Right atrium auricular region (tissue), 2 donors: ENCODE measurements around the gene DDIAS. TPM values are rescaled to one million over a fixed set of nuclear protein-coding genes. Genes with fewer than 3 reads are reported as not detected.
"Not testable (repeated sequence)": the region's sequence is repeated elsewhere in the genome, so short reads cannot be mapped to it uniquely, and the experiment has no call there.

Experiments used
- DNase-seq: peaks from one replicate; pipeline ENCODE4 v3.0.0-alpha.2; 2019; ENCODE audit warnings: low spot score
- H3K27ac ChIP-seq, 2 donors: fragments of 200-600 bp; sonication (generic); 1 replicate in 1 of 2; 2 replicates in 1 of 2; pipeline ENCODE4 v1.5.1; 2016 to 2019
- H3K27me3 ChIP-seq, 2 donors: fragments of 200-600 bp; sonication (generic); one replicate each; pipeline versions ENCODE4 v1.5.1 to v1.6.0; 2017 to 2019
- H3K36me3 ChIP-seq: fragments of 200-600 bp; sonication (generic); one replicate; pipeline ENCODE4 v1.5.1; 2016
- H3K4me1 ChIP-seq, 2 donors: fragments of 200-600 bp; sonication (generic); one replicate each; pipeline versions ENCODE4 v1.5.1 to v1.6.0; 2017 to 2019
- H3K4me3 ChIP-seq, 2 donors: fragments of 200-600 bp; sonication (generic); 1 replicate in 1 of 2; 2 replicates in 1 of 2; pipeline ENCODE4 v1.5.1; 2017 to 2019; ENCODE audit warnings: mild to moderate bottlenecking in 1 of 2, moderate library complexity in 1 of 2
- H3K9me3 ChIP-seq, 2 donors: fragments of 200-600 bp; sonication (generic); one replicate each; pipeline ENCODE4 v1.5.1; 2019
- total RNA-seq, 2 donors: library from RNA; depleted of rRNA; stranded (reverse); fragments of >200 nt; gene quantifications; one replicate each; pipeline ENCODE4 v1.1.0, GENCODE V29; 2016
- TF ChIP-seq, protein P1 (sequence below), 2 donors: fragments of 200-600 bp; sonication (generic); IDR thresholded peaks; one replicate each; pipeline ENCODE4 v1.5.1; 2019; ENCODE audit warnings: antibody characterized with exemption in 2 of 2

The DDIAS gene
- total RNA-seq, 2 donors from 2014 or later = 0.55 to 2.0 TPM

DNA sequence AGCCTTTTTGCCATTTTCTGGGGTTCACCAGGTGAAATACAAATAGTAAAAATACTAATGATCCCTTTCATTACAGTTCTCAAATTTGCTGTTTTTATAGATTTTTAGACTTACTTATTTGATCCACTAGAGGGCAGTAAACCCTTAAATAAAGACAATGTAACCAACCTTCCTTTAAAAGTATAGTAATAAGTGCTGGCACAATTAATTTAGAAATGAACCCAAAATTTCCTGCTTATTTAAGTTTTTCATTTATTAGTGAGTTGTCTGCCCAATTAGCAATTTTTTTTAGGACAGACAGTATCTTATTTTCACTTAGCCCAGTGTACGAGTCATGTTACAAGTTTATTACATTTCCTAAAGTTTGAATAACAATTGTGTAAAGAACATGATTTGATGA, 4.7 kb downstream of the DDIAS start:
- no peak for DNase-seq
- H3K4me1 ChIP-seq = peaks cover 0 to 8% of the 10 kb centered on the region in 2 donors
- peaks cover 0 to under 1% of the 10 kb centered on the region in 2 donors for H3K9me3 ChIP-seq
- TF ChIP-seq, protein P1, sequence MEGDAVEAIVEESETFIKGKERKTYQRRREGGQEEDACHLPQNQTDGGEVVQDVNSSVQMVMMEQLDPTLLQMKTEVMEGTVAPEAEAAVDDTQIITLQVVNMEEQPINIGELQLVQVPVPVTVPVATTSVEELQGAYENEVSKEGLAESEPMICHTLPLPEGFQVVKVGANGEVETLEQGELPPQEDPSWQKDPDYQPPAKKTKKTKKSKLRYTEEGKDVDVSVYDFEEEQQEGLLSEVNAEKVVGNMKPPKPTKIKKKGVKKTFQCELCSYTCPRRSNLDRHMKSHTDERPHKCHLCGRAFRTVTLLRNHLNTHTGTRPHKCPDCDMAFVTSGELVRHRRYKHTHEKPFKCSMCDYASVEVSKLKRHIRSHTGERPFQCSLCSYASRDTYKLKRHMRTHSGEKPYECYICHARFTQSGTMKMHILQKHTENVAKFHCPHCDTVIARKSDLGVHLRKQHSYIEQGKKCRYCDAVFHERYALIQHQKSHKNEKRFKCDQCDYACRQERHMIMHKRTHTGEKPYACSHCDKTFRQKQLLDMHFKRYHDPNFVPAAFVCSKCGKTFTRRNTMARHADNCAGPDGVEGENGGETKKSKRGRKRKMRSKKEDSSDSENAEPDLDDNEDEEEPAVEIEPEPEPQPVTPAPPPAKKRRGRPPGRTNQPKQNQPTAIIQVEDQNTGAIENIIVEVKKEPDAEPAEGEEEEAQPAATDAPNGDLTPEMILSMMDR (IDR thresholded peaks at IDR 0.05) = peak; percentile 46 to 75
- H3K36me3 ChIP-seq = no peaks in the 10 kb centered on the region
- H3K27ac ChIP-seq = no peak overlapping the region
- H3K27me3 ChIP-seq = no peaks in the 10 kb centered on the region
- H3K4me3 ChIP-seq = no peak overlapping the region

DNA sequence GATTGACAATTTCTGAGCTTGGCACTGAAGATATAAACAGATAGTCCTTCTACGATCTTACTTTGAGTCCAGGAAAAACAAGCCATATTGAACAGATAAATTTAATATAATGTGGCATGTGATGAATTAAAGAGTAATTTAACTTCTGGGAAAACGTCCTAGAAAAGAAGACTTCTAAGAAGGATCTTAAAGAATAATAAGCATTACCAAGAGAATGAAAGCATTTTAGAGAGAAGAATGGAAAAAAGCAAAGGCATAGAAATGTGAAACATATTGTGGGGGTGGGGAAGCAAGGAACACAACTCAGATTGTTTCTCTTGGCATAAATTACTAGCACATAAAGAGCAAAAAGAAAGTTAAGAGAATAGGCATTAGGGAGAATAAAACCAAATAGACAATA, 5.4 kb downstream of the DDIAS start:
- Histone ChIP-seq H3K27me3 (no peaks in the 10 kb centered on the region), H3K9me3 (peaks cover 0 to 7% of the 10 kb centered on the region in 2 donors), H3K27ac (no peak overlapping the region), H3K36me3 (no peaks in the 10 kb centered on the region), H3K4me3 (no peak overlapping the region), H3K4me1 (peaks cover 0 to 4% of the 10 kb centered on the region in 2 donors)
- no peak for DNase-seq
- TF ChIP-seq, protein P1 (IDR thresholded peaks at IDR 0.05) = no peak

DNA sequence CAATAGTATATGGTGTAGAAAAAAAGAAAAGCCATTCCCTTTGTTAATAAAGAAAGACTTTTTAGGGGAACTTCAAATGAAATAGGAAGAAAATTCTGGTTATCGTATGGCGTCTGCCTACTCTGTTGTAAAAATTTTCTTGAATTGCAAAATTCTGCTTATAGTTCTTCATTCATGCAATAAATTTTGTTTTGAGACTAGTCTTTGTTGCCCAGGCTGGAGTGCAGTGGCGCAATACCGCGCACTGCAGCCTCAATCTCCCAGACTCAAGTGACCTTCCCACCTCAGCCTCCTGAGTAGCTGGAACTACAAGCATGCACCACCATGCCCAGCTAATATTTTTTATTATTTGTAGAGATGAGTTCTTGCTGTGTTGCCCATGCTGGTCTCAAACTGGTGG, 5.8 kb downstream of the DDIAS start:
- Histone ChIP-seq H3K4me1 (peaks cover 0 to under 1% of the 10 kb centered on the region in 2 donors), H3K27ac (no peak overlapping the region), H3K36me3 (no peaks in the 10 kb centered on the region), H3K9me3 (peaks cover 0 to 10% of the 10 kb centered on the region in 2 donors), H3K4me3 (no peak overlapping the region), H3K27me3 (no peaks in the 10 kb centered on the region)
- DNase-seq = no peak
- TF ChIP-seq, protein P1 (IDR thresholded peaks at IDR 0.05) = no peak

DNA sequence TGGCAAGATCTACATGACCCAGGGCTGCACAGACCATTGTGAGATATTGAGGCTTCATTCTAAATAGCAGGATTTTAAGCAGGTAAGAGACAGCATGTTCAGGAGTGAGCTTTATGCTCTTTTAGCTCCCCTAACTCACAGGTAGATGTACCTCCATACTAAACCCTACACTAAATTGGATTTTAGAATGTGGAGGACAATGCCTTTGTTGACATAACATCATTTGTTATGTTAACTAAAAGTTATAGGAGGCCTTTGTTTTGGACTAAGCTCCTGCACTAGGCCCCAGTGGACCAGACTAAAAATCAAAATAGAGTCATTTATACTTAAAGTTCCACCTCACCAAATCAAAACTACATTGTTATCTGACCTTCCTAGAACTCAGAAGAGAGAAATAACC, 6.8 kb downstream of the DDIAS start:
- TF ChIP-seq, protein P1 (IDR thresholded peaks at IDR 0.05) = no peak

DNA sequence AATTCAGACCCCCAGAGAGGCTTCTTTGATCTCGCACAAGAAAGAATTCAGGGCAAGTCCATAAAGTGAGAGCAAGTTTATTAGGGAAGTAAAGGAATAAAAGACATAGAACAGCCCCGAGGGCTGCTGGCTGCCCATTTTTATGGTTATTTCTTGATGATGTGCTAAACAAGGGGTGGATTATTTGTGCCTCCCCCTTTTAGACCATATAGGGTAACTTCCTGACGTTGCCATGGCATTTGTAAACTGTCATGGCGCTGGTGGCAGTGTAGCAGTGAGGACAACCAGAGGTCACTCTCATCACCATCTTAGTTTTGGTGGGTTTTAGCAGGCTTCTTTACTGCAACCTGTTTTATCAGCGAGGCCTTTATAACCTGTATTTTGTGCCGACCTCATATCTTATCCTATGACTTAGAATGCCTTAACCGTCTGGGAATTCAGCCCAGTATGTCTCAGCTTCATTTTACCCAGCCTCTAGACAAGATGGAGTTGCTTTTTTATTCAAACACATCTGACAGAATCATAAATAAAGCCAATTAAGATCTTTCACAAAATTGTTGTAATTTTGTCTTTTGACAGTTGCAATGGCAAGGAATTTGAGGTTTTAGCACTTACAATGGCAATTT, 7.6 kb downstream of the DDIAS start:
- Histone ChIP-seq H3K4me3 (no peak overlapping the region), H3K36me3 (no peaks in the 10 kb centered on the region), H3K4me1 (no peaks in the 10 kb centered on the region), H3K27ac (no peak overlapping the region), H3K27me3 (no peaks in the 10 kb centered on the region), H3K9me3 (peaks cover 0 to 10% of the 10 kb centered on the region in 2 donors)
- DNase-seq = no peak
- TF ChIP-seq, protein P1 (IDR thresholded peaks at IDR 0.05) = no peak

More for the DNA sequence above, 6.8 kb downstream of the DDIAS start:
- Histone ChIP-seq H3K27ac (no peak overlapping the region), H3K36me3 (no peaks in the 10 kb centered on the region), H3K9me3 (peaks cover 0 to 10% of the 10 kb centered on the region in 2 donors), H3K4me1 (no peaks in the 10 kb centered on the region), H3K4me3 (no peak overlapping the region), H3K27me3 (no peaks in the 10 kb centered on the region)
- DNase-seq = no peak

DNA sequence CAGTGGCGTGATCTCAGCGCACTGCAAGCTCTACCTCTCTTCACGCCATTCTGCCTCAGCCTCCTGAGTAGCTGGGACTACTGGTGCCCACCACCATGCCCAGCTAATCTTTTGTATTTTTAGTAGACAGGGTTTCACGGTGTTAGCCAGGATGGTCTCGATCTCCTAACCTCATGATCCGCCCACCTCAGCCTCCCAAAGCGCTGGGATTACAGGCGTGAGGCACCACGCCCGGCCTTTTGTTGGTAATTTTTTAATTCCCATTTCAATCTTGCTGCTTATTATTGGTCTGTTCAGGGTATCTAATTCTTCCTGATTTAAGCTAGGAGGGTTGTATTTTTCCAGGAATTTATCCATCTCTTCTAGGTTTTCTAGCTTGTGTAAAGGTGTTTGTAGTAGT, 18.2 kb downstream of the DDIAS start:
- not testable (repeated sequence) for H3K27me3 ChIP-seq, H3K4me1 ChIP-seq, H3K9me3 ChIP-seq, H3K36me3 ChIP-seq, H3K27ac ChIP-seq, H3K4me3 ChIP-seq, DNase-seq

DNA sequence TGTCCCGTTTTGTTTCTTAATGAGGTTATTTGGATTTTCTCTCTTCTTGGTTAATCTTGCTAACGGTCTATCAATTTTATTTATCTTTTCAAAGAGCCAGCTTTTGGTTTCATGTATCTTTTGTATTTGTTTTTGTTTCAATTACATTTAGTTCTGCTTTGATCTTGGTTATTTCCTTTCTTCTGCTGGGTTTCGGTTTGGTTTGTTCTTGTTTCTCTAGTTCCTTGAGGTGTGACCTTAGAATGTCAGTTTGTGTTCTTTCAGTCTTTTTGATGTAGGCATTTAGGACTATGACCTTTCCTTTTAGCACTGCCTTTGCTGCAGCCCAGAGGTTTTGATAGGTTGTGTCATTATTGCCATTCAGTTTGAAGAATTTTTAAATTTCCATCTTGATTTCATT, 18.7 kb downstream of the DDIAS start:
- not testable (repeated sequence) for H3K36me3 ChIP-seq, H3K4me1 ChIP-seq, H3K4me3 ChIP-seq, H3K27me3 ChIP-seq, H3K27ac ChIP-seq, DNase-seq, H3K9me3 ChIP-seq

DNA sequence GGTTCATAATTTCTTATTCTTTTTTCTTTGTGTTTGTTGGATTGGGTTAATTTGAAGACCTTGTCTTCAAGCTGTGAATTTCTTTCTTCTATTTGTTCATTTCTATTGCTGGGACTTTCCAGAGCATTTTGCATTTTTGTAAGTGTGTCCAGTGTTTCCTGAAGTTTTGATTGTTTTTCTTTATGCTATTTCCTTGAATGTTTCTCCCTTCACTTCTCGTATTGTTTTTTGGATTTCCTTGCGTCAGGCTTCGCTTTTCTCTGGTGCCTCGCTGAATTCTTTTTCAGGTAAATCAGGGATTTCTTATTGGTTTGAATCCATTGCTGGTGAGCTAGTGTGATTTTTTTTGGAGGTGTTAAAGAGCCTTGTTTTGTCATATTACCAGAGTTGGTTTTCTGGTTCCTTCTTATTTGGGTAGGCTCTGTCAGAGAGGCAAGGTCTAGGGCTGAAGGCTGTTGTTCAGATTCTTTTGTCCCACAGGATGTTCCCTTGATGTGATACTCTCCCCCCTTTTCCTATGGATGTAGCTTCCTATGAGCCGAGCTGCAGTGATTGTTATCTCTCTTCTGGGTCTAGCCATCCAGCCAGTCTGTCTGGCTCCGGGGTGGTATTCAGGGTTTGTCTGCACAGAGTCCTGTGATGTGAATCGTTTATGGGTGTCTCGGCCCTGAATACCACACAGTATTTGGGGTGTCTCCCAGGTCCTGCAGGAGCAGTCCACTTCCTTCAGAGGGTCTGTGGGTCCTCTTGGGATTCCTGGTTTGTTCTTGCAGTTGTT, 21.0 kb downstream of the DDIAS start:
- not testable (repeated sequence) for H3K27ac ChIP-seq, DNase-seq

More for the DNA sequence above, 21.0 kb downstream of the DDIAS start:
- H3K4me3 ChIP-seq, H3K4me1 ChIP-seq, H3K27me3 ChIP-seq, H3K9me3 ChIP-seq, H3K36me3 ChIP-seq: not testable (repeated sequence)
